ENCODE measurements around the gene PTPN2.
"Not testable (repeated sequence)": the region's sequence is repeated elsewhere in the genome, so short reads cannot be mapped to it uniquely, and the experiment has no call there.

PTPN2 gene

GRCh38 chr18:12883684-12884405, at the start of gene PTPN2:
Gene PTPN2, minus strand, starts transcription at chr18:12884237. Its CDS starts 96 bp downstream, at chr18:12884141.
- in situ Hi-C loops (cut with HindIII; ENCODE audit: low sequenced_read_pairs), result no loop called here

DNA sequence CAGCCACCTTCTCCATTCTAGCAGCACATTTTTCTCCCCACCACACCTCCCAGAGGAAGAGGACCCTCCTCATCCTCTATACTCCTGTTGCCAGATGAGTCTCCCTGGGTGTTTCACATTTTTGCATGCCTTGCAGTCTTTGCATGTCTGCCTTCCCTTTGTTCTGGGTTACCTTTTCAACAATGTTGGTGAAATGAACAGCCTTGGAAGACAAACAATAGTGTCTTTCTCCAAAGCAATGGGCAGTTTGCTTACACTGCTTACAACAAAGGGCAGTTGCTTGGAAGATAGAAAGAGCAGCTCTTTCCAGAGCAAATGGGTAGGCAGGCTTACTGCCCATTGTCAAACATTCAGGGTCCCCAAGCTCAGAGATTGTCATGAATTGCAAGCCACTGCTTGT, 49.3 kb upstream of the PTPN2 start:
- in situ Hi-C loops (cut with HindIII; ENCODE audit: low sequenced_read_pairs), result no loop called here

DNA sequence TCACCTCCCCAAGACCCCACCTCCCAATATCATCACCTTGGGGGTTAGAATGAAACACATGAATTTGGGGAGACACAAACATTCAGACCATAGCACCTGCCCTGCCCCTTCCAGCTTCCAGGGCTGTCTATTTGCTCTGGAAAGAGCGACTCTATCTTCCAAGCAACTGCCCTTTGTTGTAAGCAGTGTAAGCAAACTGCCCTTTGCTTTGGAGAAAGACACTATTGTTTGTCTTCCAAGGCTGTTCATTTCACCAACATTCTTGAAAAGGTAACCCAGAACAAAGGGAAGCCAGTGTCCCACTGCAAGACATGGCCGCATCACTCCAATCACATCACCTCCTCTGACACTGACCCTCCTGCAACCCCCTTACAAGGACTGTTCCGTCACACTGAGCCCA, 46.9 kb upstream of the PTPN2 start:
- in situ Hi-C loops (cut with HindIII; ENCODE audit: low sequenced_read_pairs), result no loop called here

- in situ Hi-C loops (cut with HindIII; ENCODE audit: low sequenced_read_pairs), result no loop called here
Observed at GRCh38 chr18:12930376-12930775, 46.3 kb upstream of the PTPN2 start.

DNA sequence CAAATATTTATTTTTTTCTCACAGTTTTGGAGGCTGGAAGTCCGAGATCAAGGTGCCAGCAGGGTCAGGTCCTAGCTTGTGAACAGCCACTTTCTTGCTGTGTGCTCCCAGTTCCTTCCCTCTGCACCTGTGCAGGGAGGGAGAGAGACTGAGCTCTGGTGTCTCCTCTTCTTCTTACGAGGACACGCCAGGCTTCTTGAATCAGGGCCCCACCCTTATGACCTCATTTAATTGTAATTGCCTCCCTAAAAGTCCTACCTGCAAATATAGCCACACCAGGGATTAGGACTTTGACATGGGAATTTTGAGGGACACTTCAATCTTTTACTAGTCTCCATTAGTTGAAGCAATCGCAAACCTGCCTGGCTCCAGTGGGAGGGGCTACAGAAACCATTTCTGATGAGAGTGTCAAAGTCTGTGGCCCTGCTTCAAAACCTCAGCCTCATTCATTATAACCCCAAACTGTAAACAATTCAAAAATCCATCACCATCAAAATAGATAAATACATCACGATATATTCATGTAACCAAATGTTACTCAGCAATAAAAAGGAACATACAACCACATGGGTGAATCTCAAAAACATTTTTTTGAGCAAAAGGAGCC, 45.5 kb upstream of the PTPN2 start:
- in situ Hi-C loops (cut with HindIII; ENCODE audit: low sequenced_read_pairs), result loop anchor here (5.0 kb wide), 1 partner anchor 187 kb away; no protein-coding TSS in a partner anchor

- in situ Hi-C loops (cut with HindIII; ENCODE audit: low sequenced_read_pairs), result loop anchor here (5.0 kb wide), 1 partner anchor 186 kb away; no protein-coding TSS in a partner anchor
Observed at GRCh38 chr18:12928641-12929040, 44.6 kb upstream of the PTPN2 start.

DNA sequence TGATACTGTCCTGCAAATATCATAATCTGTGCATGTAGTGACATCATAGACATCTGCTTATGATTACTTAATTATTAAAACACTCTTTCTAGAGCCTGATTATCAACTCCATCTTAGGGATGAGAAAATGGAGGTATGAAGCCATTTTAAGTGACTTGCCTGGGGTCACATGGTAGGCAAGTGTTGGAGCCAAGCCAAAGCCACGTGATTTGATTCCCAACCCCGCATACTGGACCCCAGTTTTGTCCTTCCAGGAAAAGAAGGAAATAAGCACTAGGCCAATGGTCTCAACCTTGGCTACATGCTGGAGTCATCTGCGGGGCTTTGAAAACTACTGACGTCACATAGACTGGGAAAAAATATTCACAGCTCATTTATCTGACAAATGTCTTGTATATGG, 44.2 kb upstream of the PTPN2 start:
- in situ Hi-C loops (cut with HindIII; ENCODE audit: low sequenced_read_pairs), result loop anchor here (5.0 kb wide), 1 partner anchor 186 kb away; no protein-coding TSS in a partner anchor

GRCh38 chr18:12924616-12925015, 40.6 kb upstream of the PTPN2 start:
- in situ Hi-C loops (cut with HindIII; ENCODE audit: low sequenced_read_pairs), result loop anchor here (5.0 kb wide), 1 partner anchor 182 kb away; no protein-coding TSS in a partner anchor

DNA sequence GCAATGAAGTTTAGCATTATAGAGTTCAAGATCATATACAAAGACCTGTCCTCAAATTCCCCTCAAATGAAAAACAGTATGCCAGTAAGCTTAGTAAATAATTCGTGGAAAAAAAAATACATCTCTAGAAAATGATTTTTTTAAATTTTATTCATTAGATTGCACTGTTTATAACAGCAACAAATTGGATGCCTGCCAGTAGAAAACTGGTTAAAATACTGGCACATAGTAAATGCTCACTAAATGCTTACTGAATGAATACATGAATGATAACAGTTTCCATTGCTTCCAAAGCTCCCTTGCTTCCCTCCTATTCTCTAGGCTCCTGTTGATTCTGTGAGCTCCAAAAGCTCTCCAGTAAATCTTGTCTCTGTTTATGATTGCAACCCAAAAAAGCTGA, 38.2 kb upstream of the PTPN2 start:
- in situ Hi-C loops (cut with HindIII; ENCODE audit: low sequenced_read_pairs), result no loop called here

- in situ Hi-C loops (cut with HindIII; ENCODE audit: low sequenced_read_pairs), result no loop called here
Observed at GRCh38 chr18:12921178-12921577, 37.1 kb upstream of the PTPN2 start.

- in situ Hi-C loops (cut with HindIII; ENCODE audit: low sequenced_read_pairs), result no loop called here
Observed at GRCh38 chr18:12911929-12912703, 28.1 kb upstream of the PTPN2 start.

GRCh38 chr18:12911025-12911928, 27.2 kb upstream of the PTPN2 start:
- in situ Hi-C loops (cut with HindIII; ENCODE audit: low sequenced_read_pairs), result no loop called here

DNA sequence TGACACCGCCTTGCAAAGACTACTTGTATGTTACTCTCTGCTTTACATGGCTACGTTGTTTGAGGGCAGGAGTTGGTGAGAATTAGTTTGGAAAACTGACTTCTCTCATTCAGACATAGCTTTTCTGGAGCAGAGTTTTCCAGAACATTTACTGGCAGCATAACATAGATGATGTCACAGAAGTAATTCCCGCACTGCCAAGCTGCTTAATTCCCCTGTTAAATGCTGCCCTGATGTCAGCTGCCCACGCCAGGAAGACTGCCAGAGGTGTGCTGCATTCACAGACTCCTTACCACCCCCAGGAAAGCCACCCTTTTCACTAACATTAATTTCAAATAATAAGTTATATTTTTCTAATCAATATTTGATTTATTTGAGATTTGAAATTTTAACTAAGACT, 24.7 kb upstream of the PTPN2 start:
- in situ Hi-C loops (cut with HindIII; ENCODE audit: low sequenced_read_pairs), result no loop called here

- in situ Hi-C loops (cut with HindIII; ENCODE audit: low sequenced_read_pairs), result no loop called here
Observed at GRCh38 chr18:12907258-12907925, 23.4 kb upstream of the PTPN2 start.

DNA sequence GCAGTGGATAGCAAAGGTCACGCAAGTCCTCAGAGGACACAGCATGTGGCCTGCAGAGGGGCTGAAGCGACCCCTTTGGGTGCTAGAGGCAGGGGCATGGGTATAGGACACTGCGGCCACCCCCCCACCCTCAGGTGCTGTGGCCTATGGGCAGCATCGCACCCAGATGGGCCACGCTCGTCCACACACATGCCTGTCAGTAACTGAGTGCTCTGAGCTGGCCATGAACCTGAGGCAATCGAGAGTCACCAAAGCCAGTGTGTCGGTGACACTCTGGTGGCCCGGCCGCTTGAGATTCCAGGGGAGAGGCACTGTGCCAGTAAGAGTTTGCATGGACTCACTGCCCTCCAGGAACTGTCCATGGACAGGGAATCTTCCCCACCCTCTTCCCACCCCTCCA, 22.7 kb upstream of the PTPN2 start:
- in situ Hi-C loops (cut with HindIII; ENCODE audit: low sequenced_read_pairs), result no loop called here

DNA sequence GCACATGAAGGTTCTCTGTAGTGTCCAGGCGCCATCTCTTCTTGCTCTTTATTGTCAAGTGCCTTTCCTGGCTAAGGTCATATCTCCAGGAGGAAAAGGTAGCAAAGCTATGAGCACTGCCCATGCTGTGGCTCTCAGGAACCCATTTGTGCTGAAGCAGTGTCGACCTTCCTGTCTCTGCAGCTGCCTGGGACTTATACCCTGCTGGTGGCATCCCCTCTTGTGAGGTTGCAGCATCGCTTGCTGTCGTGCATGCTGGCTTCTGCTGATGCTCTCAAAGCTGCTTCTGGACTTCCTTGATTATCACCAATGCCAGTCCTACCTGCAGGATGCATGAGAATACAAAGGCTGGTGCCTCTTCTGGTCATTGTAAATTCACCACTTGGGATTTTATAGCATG, 22.1 kb upstream of the PTPN2 start:
- in situ Hi-C loops (cut with HindIII; ENCODE audit: low sequenced_read_pairs), result no loop called here

GRCh38 chr18:12904012-12904516, 20.0 kb upstream of the PTPN2 start:
- in situ Hi-C loops (cut with HindIII; ENCODE audit: low sequenced_read_pairs), result loop anchor here (5.0 kb wide), 1 partner anchor 102 kb away; no protein-coding TSS in a partner anchor

- in situ Hi-C loops (cut with HindIII; ENCODE audit: low sequenced_read_pairs), result loop anchor here (5.0 kb wide), 1 partner anchor 99 kb away; no protein-coding TSS in a partner anchor
Observed at GRCh38 chr18:12901208-12901607, 17.2 kb upstream of the PTPN2 start.

- in situ Hi-C loops (cut with HindIII; ENCODE audit: low sequenced_read_pairs), result not testable (repeated sequence)
Observed at GRCh38 chr18:12896784-12897333, 12.8 kb upstream of the PTPN2 start.
